GM10248 (cell line): ENCODE measurements around the gene AGMO.

Experiments
- CTCF ChIA-PET: fragments of 300-600 bp; sonication (Branson Sonifier 250); formaldehyde crosslinking; extraction: SDS; loops from one replicate; lab custom pipeline; 2021; ENCODE audit warnings: antibody characterized with exemption; lab: Yijun Ruan, JAX
- POLR2A ChIA-PET: fragments of 350-650 bp; sonication (Branson Sonifier 250); formaldehyde crosslinking; extraction: SDS; loops from one replicate; lab custom pipeline; 2020; ENCODE audit warnings: antibody characterized with exemption; lab: Yijun Ruan, JAX
- DNase-seq: peaks from one replicate; pipeline ENCODE4 v3.0.0; 2012; ENCODE audit errors: extremely low spot score
- TF ChIP-seq, protein P1 (sequence below): IDR thresholded peaks from 2 replicates; pipeline ENCODE4 v1.5.1; 2012; ENCODE audit warnings: mild to moderate bottlenecking, low read depth; ENCODE audit errors: extremely low read depth, missing control alignments, control extremely low read depth

The AGMO gene

GRCh38 chr7:15515252-15515651 is 46.6 kb downstream of the AGMO start:
- ChIA-PET POLR2A (no interaction called here), CTCF (interaction anchor here (1.0 to 1.2 kb wide), 2 partner anchors 12 to 58 kb away, joined by 3 read pairs; no protein-coding TSS in a partner anchor)
- no peak for DNase-seq
- TF ChIP-seq, protein P1, sequence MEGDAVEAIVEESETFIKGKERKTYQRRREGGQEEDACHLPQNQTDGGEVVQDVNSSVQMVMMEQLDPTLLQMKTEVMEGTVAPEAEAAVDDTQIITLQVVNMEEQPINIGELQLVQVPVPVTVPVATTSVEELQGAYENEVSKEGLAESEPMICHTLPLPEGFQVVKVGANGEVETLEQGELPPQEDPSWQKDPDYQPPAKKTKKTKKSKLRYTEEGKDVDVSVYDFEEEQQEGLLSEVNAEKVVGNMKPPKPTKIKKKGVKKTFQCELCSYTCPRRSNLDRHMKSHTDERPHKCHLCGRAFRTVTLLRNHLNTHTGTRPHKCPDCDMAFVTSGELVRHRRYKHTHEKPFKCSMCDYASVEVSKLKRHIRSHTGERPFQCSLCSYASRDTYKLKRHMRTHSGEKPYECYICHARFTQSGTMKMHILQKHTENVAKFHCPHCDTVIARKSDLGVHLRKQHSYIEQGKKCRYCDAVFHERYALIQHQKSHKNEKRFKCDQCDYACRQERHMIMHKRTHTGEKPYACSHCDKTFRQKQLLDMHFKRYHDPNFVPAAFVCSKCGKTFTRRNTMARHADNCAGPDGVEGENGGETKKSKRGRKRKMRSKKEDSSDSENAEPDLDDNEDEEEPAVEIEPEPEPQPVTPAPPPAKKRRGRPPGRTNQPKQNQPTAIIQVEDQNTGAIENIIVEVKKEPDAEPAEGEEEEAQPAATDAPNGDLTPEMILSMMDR, result no peak

DNA sequence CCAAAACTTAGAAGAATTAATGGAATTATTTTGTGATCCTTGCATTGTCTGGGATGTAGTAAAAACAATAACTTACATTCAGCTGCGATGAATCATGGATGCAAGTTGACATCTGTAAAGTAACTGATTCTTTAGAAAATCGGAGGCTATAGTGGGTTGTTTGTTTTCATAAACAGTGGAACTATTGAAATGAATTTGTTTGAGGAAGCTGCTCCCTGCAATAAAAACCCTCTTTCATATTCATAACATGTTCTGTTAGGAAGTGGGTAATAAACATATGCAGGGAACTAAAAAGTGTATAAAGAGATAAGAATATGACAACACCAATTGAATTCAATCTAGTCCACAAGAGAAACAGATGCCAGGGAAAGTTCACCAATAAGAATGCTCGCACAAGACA is 53.6 kb downstream of the AGMO start:
- TF ChIP-seq, protein P1, result no peak
- no peak for DNase-seq
- ChIA-PET POLR2A (no interaction called here), CTCF (no interaction called here)

DNA sequence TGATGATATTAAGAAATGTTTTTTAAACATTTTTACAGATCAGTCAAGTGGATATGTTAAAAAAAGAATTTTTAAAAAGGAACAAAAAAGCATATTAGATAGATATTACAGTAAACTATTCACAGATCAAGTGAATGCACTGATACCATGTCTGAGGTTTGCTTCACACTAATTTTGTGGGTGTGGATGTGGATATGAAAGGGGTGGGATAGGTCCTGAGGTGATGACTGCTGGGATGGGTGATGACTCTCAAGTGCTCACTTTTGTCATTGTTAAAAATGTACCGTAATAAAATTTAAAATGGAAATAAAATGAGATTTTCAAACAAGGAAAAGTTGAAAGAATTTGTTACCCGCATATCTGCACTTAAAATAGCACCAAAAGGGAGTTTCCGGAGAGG is 54.1 kb downstream of the AGMO start:
- TF ChIP-seq, protein P1, result no peak
- CTCF ChIA-PET, result no interaction called here
- POLR2A ChIA-PET, result no interaction called here
- DNase-seq, result no peak

DNA sequence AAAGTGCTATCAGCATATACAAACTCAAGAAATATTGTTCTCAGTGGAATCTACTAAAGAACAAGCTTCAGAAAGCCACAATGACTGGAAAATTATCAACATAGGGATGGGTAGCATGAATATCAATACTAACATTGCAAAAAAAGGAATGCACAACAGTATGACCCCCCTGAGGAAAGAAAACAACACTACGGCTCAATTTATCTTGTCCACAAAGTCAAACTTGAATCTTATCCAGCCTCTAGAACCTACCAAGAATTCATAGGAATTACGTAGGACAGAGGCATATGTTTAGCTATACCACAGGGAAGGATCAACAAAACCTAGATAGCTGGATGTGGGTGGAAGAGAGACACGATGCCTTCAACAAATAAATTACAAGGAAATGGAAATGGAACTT is 54.6 kb downstream of the AGMO start:
- POLR2A ChIA-PET, result no interaction called here
- no peak for DNase-seq
- CTCF ChIA-PET, result no interaction called here
- TF ChIP-seq, protein P1, result no peak

DNA sequence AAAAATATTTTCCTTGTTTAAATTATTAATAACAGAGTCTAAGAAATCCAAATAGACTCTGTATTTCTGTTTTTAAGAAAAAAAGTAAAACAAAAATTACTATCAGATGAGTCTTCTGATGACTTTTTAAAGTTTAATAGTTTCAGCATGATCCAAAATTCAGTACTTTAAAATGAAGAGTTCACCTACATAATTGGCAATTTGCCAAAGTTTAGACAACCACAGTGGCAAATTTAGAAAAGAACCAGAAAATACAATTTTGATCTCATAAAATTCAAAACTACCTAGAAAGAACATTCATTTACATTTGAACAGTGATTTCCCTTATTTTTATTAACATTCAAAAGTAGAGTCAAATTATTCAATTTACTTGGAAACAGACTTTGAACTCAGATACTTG is 56.1 kb downstream of the AGMO start:
- CTCF ChIA-PET, result no interaction called here
- TF ChIP-seq, protein P1, result no peak
- no peak for DNase-seq
- POLR2A ChIA-PET, result no interaction called here

DNA sequence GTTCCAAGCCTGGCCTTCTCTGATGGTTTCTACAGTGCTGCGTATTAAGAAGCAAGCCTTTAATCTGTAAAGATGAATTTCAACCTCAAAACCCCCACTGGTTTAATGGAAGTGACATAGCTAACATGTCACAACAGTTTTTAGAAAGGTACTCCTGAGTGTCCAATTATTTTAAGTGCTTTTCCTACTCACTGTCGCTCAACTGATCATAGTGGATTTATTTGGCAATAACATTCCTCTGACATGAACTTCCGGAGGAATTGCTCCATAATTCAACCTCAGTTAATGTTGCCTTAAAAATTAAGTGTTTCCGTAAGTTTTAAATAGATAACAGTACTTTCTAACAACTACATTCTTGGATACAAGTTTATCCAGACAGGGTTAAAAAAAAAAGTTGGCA is 57.5 kb downstream of the AGMO start:
- POLR2A ChIA-PET, result no interaction called here
- CTCF ChIA-PET, result no interaction called here
- no peak for DNase-seq
- TF ChIP-seq, protein P1, result no peak
